Activated naive CD8-positive, alpha-beta T cell treated with anti-CD3 and anti-CD28 coated beads, Interleukin-2, amount 10 ng/mL, durations not matched to agents 7 days and 5 days (primary cell): ENCODE data around the gene YIPF6. TPM values are rescaled to one million over a fixed set of nuclear protein-coding genes. Genes with fewer than 3 reads are reported as not detected.
A peak's percentile ranks its signal among the peaks of the same experiment; 100 is the strongest.
"Not testable (repeated sequence)": the region's sequence is repeated elsewhere in the genome, so short reads cannot be mapped to it uniquely, and the experiment has no call there.

Source experiments
- ATAC-seq: fragments of 150-1000 bp; cut with Tn5 transposase; one replicate; pipeline ENCODE4 v1.10.0; 2021; ENCODE audit warnings: low read depth, moderate library complexity
- POLR2A ChIA-PET: fragments of 350-600 bp; sonication (Branson Sonifier 250); formaldehyde crosslinking; loops from one replicate; lab custom pipeline; 2021; ENCODE audit warnings: antibody characterized with exemption; lab: Charles Lee
- DNase-seq: peaks from one replicate; pipeline ENCODE4 v3.0.0; 2021
- H3K27ac Mint-ChIP-seq: one replicate; pipeline ENCODE4 v1.8.0; 2022; ENCODE audit warnings: mild to moderate bottlenecking, mixed read lengths
- H3K27me3 Mint-ChIP-seq: one replicate; pipeline ENCODE4 v1.8.0; 2022; ENCODE audit warnings: mild to moderate bottlenecking, moderate library complexity, mixed read lengths
- H3K36me3 Mint-ChIP-seq: one replicate; pipeline ENCODE4 v1.8.0; 2021; ENCODE audit warnings: mild to moderate bottlenecking, mixed read lengths
- H3K4me1 Mint-ChIP-seq: one replicate; pipeline ENCODE4 v1.8.0; 2021; ENCODE audit warnings: mixed read lengths
- H3K4me3 Mint-ChIP-seq: one replicate; pipeline ENCODE4 v1.8.0; 2022; ENCODE audit warnings: mild to moderate bottlenecking, moderate library complexity, mixed read lengths
- H3K9me3 Mint-ChIP-seq: one replicate; pipeline ENCODE4 v1.8.0; 2021; ENCODE audit warnings: mixed read lengths
- total RNA-seq, 2 experiments: library from RNA; stranded (reverse); gene quantifications; one replicate each; pipeline ENCODE4 v1.2.3, GENCODE V29; 2021

YIPF6 gene, protein sequence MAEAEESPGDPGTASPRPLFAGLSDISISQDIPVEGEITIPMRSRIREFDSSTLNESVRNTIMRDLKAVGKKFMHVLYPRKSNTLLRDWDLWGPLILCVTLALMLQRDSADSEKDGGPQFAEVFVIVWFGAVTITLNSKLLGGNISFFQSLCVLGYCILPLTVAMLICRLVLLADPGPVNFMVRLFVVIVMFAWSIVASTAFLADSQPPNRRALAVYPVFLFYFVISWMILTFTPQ
- total RNA-seq = 10 to 100 TPM; 14.4 to 17.2 TPM

- peak; percentile 74 for DNase-seq
- H3K27ac Mint-ChIP-seq = peak within 1 kb of the TSS; percentile 99
- H3K4me1 Mint-ChIP-seq = peaks cover 5% of the 10 kb centered on the region
- H3K9me3 Mint-ChIP-seq = no peaks in the 10 kb centered on the region
- H3K36me3 Mint-ChIP-seq = peaks cover 3% of the 10 kb centered on the region
- ATAC-seq = peak; percentile 95
- peaks cover 4% of the 10 kb centered on the region for H3K27me3 Mint-ChIP-seq
- POLR2A ChIA-PET = no interaction called here
- peak within 1 kb of the TSS; percentile 98 for H3K4me3 Mint-ChIP-seq
Measured at GRCh38 chrX:68498508-68499379, at the start of gene YIPF6. TSS of gene YIPF6 (plus strand) at chrX:68499051. CDS start at chrX:68499067, 16 bp downstream.

DNA sequence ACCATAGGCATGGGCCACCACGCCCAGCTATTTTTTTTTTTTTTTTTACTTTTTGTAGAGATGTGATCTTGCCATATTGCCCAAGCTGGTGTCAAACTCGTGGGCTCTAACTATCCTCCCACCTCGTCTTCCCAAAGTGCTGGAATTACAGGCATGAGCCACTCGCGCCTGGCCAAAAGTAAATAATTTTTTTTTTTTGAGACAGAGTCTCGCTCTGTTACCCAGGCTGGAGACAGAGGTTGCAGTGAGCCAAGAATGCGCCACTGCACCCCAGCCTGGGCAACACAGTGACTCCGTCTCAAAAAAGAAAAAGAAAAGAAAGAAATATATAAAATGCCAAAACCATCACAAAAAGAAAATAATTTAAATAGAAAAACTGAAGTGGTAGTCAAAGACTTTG, 47.1 kb upstream of the YIPF6 start:
- ATAC-seq (no peak), DNase-seq (no peak)
- no peak overlapping the region for H3K4me3 Mint-ChIP-seq
- no peak overlapping the region for H3K27ac Mint-ChIP-seq
- H3K36me3 Mint-ChIP-seq = no peaks in the 10 kb centered on the region
- H3K9me3 Mint-ChIP-seq = no peaks in the 10 kb centered on the region
- no peaks in the 10 kb centered on the region for H3K27me3 Mint-ChIP-seq
- H3K4me1 Mint-ChIP-seq = no peaks in the 10 kb centered on the region
- POLR2A ChIA-PET = no interaction called here

DNA sequence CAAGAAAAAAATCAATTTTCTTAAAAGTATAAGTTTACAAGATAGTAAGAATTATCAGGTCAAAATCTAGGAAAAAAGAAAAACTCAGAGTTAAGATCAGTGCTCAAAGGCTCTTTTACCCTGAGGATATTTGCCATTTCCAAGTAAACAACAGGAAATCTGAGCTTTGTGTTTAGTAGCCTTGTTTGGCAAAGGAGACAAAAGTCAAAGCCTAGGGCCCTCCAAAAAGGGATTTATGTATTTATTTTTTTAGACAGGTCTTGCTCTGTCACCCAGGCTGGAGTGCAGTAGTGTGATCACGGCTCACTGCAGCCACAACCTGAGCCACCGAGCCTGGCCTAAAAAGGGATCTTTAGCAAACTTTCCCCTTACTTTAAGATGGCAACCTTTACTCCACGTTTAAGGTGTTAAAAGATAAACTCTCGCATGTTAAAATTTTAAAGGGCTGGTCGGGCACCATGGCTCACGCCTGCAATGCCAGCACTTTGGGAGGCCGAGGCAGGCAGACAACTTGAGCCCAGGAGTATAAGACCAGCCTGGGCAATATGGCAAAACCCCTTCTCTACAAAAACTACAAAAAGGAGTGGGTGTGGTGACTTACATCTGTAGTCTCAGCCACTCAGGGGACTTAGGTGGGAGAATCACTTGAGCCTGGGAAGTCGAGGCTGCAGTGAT, 44.2 kb upstream of the YIPF6 start:
- no peaks in the 10 kb centered on the region for H3K27me3 Mint-ChIP-seq
- H3K36me3 Mint-ChIP-seq = no peaks in the 10 kb centered on the region
- no peaks in the 10 kb centered on the region for H3K9me3 Mint-ChIP-seq
- H3K27ac Mint-ChIP-seq = no peak overlapping the region
- DNase-seq = no peak
- H3K4me3 Mint-ChIP-seq = no peak overlapping the region
- no peak for ATAC-seq
- POLR2A ChIA-PET = no interaction called here
- no peaks in the 10 kb centered on the region for H3K4me1 Mint-ChIP-seq

DNA sequence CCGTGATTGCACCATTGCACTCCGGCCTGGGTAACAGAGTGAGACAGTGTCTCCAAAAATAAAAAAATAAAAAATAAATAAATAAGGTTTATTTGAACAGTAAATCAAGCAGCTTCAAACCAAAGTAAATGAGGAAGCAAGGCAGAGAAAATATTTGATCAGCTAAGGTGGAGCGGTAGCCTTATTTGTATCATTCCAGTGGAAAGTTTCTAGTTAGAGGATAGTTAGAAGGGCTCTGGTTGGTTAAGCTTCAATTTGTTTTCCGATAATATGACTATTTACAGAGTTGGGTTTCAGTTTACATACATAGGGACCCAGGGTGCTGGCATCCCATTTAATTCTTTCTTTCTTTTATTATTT, 43.7 kb upstream of the YIPF6 start:
- POLR2A ChIA-PET = no interaction called here
- Mint-ChIP-seq H3K4me1 (no peaks in the 10 kb centered on the region), H3K27ac (no peak overlapping the region), H3K36me3 (no peaks in the 10 kb centered on the region), H3K4me3 (no peak overlapping the region), H3K27me3 (no peaks in the 10 kb centered on the region), H3K9me3 (no peaks in the 10 kb centered on the region)
- no peak for DNase-seq
- no peak for ATAC-seq

GRCh38 chrX:68461093-68461492, 37.8 kb upstream of the YIPF6 start:
- Mint-ChIP-seq H3K9me3 (no peaks in the 10 kb centered on the region), H3K4me1 (no peaks in the 10 kb centered on the region), H3K4me3 (no peak overlapping the region), H3K36me3 (no peaks in the 10 kb centered on the region), H3K27ac (no peak overlapping the region), H3K27me3 (no peaks in the 10 kb centered on the region)
- no peak for ATAC-seq
- POLR2A ChIA-PET = no interaction called here
- no peak for DNase-seq

DNA sequence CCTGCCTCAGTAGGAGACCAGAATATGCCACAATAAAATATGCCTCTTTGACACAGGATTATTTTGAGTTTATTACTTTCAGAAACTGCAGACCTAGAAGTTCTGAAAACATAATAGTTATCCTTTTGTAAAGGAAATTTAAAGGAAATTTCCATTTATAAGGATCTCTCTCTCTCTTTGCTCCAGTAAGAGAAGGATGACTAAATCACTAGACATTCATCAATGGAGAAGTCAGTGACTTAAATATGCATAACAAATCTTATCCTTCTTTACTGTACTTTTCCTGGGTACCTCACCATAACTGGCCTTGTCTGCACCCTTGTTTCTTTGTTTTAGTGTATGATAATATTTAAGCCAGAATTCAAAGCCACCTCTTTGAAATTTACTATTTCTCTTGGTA, 37.3 kb upstream of the YIPF6 start:
- H3K27ac Mint-ChIP-seq = no peak overlapping the region
- H3K9me3 Mint-ChIP-seq = no peaks in the 10 kb centered on the region
- no peaks in the 10 kb centered on the region for H3K4me1 Mint-ChIP-seq
- POLR2A ChIA-PET = no interaction called here
- ATAC-seq (no peak), DNase-seq (no peak)
- H3K27me3 Mint-ChIP-seq = no peaks in the 10 kb centered on the region
- no peaks in the 10 kb centered on the region for H3K36me3 Mint-ChIP-seq
- H3K4me3 Mint-ChIP-seq = no peak overlapping the region

DNA sequence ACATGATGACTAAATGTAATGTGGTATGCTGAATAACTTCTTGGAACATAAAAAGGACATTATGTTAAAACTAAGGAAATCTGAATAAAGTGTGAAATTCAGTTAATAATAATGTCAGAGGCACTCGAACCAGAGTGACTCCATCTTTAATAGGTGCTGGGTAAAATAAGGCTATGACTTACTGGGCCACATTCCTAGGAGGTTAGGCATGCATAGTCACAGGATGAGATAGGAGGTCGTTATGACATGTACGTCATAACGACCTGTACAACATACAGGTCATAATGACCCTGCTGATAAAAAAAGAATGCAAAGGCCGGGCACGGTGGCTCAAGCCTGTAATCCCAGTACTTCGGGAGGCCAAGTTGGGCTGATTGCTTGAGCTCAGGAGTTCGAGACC, 36.7 kb upstream of the YIPF6 start:
- no peak for DNase-seq
- Mint-ChIP-seq H3K36me3 (no peaks in the 10 kb centered on the region), H3K27me3 (no peaks in the 10 kb centered on the region), H3K27ac (no peak overlapping the region), H3K4me3 (no peak overlapping the region), H3K9me3 (no peaks in the 10 kb centered on the region), H3K4me1 (no peaks in the 10 kb centered on the region)
- no peak for ATAC-seq
- POLR2A ChIA-PET = no interaction called here

DNA sequence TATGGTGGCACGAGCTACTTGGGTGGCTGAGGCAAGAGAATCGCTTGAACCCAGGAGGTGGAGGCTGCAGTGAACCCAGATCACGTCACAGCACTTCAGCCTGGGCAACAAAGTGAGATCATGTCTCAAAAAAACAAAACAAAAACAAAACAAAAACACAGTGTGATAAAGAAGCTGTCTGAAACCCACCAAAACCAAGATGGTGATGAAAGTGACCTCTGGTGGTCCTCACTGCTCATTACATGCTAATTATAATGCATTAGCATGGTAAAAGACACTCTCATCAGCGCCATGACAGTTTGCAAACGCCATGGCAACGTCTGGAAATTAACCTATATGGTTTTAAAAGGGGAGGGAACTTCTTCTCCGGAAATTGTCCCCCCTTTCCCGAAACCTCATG, 36.2 kb upstream of the YIPF6 start:
- Mint-ChIP-seq H3K4me3 (no peak overlapping the region), H3K27me3 (no peaks in the 10 kb centered on the region), H3K36me3 (no peaks in the 10 kb centered on the region), H3K27ac (no peak overlapping the region), H3K4me1 (no peaks in the 10 kb centered on the region), H3K9me3 (no peaks in the 10 kb centered on the region)
- POLR2A ChIA-PET = no interaction called here
- no peak for ATAC-seq
- DNase-seq = no peak

- no peak overlapping the region for H3K4me3 Mint-ChIP-seq
- DNase-seq = no peak
- no peaks in the 10 kb centered on the region for H3K9me3 Mint-ChIP-seq
- H3K36me3 Mint-ChIP-seq = no peaks in the 10 kb centered on the region
- ATAC-seq = no peak
- no peaks in the 10 kb centered on the region for H3K27me3 Mint-ChIP-seq
- no peak overlapping the region for H3K27ac Mint-ChIP-seq
- POLR2A ChIA-PET = no interaction called here
- no peaks in the 10 kb centered on the region for H3K4me1 Mint-ChIP-seq
Measured at GRCh38 chrX:68463880-68464279, 35.0 kb upstream of the YIPF6 start.

- H3K4me1 Mint-ChIP-seq = no peaks in the 10 kb centered on the region
- POLR2A ChIA-PET = no interaction called here
- ATAC-seq = no peak
Measured at GRCh38 chrX:68464796-68465195, 34.1 kb upstream of the YIPF6 start.

DNA sequence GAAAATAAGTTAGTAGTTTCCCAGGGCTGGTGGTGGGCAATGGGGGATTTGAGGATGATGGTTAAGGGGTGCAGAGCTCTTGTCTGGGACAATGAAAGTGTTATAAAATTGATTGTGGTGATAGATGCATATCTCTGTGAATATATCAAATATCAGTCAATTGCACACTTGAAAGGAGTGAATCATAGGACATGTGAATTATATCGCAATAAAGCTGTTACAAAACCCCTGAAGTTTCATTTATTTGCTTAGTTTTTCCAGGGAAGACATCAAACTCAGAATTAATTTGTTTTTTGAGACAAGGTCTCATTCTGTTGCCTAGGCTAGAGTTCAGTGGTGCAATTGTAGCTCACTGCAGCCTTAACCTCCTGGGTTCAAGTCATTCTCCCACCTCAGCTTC, 17.9 kb upstream of the YIPF6 start:
- POLR2A ChIA-PET = no interaction called here
- Mint-ChIP-seq H3K27me3 (peaks cover 9% of the 10 kb centered on the region), H3K36me3 (no peaks in the 10 kb centered on the region)

More at GRCh38 chrX:68464796-68465195, 34.1 kb upstream of the YIPF6 start:
- no peaks in the 10 kb centered on the region for H3K9me3 Mint-ChIP-seq
- no peaks in the 10 kb centered on the region for H3K27me3 Mint-ChIP-seq
- H3K27ac Mint-ChIP-seq = no peak overlapping the region
- H3K36me3 Mint-ChIP-seq = no peaks in the 10 kb centered on the region
- no peak for DNase-seq
- H3K4me3 Mint-ChIP-seq = no peak overlapping the region

DNA sequence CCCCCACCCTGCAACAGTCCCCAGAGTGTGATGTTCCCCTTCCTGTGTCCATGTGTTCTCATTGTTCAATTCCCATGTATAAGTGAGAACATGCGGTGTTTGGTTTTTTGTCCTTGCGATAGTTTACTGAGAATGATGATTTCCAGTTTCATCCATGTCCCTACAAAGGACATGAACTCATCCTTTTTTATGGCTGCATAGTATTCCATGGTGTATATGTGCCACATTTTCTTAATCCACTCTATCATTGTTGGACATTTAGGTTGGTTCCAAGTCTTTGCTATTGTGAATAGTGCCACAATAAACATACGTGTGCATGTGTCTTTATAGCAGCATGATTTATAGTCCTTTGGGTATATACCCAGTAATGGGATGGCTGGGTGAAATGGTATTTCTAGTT, 12.7 kb upstream of the YIPF6 start:
- H3K36me3 Mint-ChIP-seq, POLR2A ChIA-PET, H3K4me1 Mint-ChIP-seq, ATAC-seq, DNase-seq, H3K27ac Mint-ChIP-seq, H3K4me3 Mint-ChIP-seq, H3K9me3 Mint-ChIP-seq: not testable (repeated sequence)
- H3K27me3 Mint-ChIP-seq = peaks cover 11% of the 10 kb centered on the region

More for the DNA sequence above, 17.9 kb upstream of the YIPF6 start:
- Mint-ChIP-seq H3K4me3 (no peak overlapping the region), H3K27ac (no peak overlapping the region), H3K4me1 (no peaks in the 10 kb centered on the region), H3K9me3 (no peaks in the 10 kb centered on the region)
- DNase-seq (no peak), ATAC-seq (no peak)

DNA sequence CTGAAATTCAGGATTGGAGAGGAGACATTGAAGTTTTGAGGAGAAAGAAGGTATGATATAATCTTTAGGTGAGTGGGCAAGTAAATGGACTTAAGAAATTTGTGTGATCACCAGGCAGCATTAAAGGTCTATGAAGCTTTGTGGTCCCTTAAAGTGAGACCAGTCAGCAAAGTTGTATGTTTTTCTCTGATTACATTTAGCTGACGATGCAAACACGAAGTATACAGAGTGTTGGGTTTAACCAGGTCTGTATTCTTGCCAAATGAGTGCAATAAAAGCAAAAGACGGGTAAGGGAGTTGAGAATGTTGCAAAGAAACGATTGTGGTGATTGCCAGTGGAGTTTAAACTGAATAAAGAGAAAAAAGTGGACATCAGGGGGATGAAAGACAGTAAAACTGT, 11.6 kb upstream of the YIPF6 start:
- POLR2A ChIA-PET = no interaction called here
- H3K36me3 Mint-ChIP-seq = no peaks in the 10 kb centered on the region
- H3K27ac Mint-ChIP-seq = no peak overlapping the region
- H3K4me1 Mint-ChIP-seq = no peaks in the 10 kb centered on the region
- H3K9me3 Mint-ChIP-seq = no peaks in the 10 kb centered on the region
- H3K4me3 Mint-ChIP-seq = no peak overlapping the region
- no peak for ATAC-seq
- H3K27me3 Mint-ChIP-seq = peaks cover 11% of the 10 kb centered on the region
- no peak for DNase-seq

DNA sequence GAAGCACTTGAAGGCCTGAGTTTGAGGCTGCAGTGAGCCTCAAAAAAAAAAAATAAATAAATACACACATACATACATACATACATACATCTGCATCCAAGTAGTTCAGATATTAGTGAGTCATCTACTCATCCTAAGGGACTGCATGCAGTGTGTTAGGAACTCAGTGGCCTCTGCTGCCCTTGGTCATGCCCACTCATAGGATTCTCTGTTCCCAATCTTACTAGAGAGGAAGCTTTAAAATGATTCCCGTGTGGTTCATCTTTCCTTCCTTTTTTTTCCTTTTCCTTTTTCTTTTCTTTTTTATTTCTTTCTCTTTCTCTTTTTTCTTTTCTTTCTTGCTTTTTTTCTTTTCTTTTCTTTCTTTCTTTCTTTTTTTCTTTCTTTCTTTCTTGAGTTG, 10.9 kb upstream of the YIPF6 start:
- no peaks in the 10 kb centered on the region for H3K4me1 Mint-ChIP-seq
- H3K36me3 Mint-ChIP-seq = no peaks in the 10 kb centered on the region
- H3K27me3 Mint-ChIP-seq = peaks cover 11% of the 10 kb centered on the region
- DNase-seq = no peak
- no peaks in the 10 kb centered on the region for H3K9me3 Mint-ChIP-seq
- ATAC-seq = no peak
- no peak overlapping the region for H3K4me3 Mint-ChIP-seq
- no peak overlapping the region for H3K27ac Mint-ChIP-seq
- POLR2A ChIA-PET = no interaction called here
